ENCODE data around the gene GPX8.

GRCh38 chr5:55114061-55114460 lies 45.9 kb upstream of the GPX8 start:
- no peak for TF ChIP-seq CTCF (IDR thresholded peaks at IDR 0.05)
- no peak for TF ChIP-seq REST (IDR thresholded peaks at IDR 0.05; ENCODE audit: insufficient read depth in 1 of 2, low read depth in 2 of 2, low read length in 1 of 2)
